HL-60 (cell line): ENCODE results near the gene DNAJC27.

Source experiments
- DNase-seq, 2 experiments: peaks; one replicate each; pipeline ENCODE4 v3.0.0-alpha.2; 2010 to 2020; ENCODE audit warnings: low read depth in 1 of 2, low spot score in 1 of 2
- H3K27ac ChIP-seq: fragments of 250-450 bp; sonication (Bioruptor Pico); replicated peaks from 2 replicates; pipeline ENCODE4 v1.5.1; 2020; ENCODE audit warnings: mild to moderate bottlenecking, moderate library complexity
- H3K27me3 ChIP-seq: fragments of 250-450 bp; sonication (Bioruptor Pico); 2 replicates; pipeline ENCODE4 v1.5.1; 2021; ENCODE audit warnings: mild to moderate bottlenecking, moderate library complexity; ENCODE audit not compliant: insufficient read depth, poor library complexity, severe bottlenecking
- H3K4me3 ChIP-seq: replicated peaks from 2 replicates; pipeline ENCODE4 v1.5.1; 2011; ENCODE audit warnings: mild to moderate bottlenecking, control low read depth, low read length; ENCODE audit not compliant: insufficient read depth
- GABPA ChIP-seq: IDR thresholded peaks from 2 replicates; pipeline ENCODE4 v1.6.1; 2012; ENCODE audit warnings: low read depth
- POLR2AphosphoS5 ChIP-seq: IDR thresholded peaks from 2 replicates; pipeline ENCODE4 v1.6.1; 2012; ENCODE audit warnings: low read depth
- SPI1 ChIP-seq: IDR thresholded peaks from 2 replicates; pipeline ENCODE4 v1.6.1; 2012; ENCODE audit warnings: low read depth, mild to moderate bottlenecking, borderline replicate concordance
- TF ChIP-seq, protein P1 (sequence below): IDR thresholded peaks from one replicate; pipeline ENCODE4 v1.5.1; 2011; ENCODE audit warnings: low read length, control low read depth, inconsistent platforms; ENCODE audit not compliant: insufficient read depth
- TF ChIP-seq, protein P2 (sequence below): IDR thresholded peaks from 2 replicates; pipeline ENCODE4 v1.6.1; 2012; ENCODE audit warnings: low read depth; ENCODE audit not compliant: insufficient replicate concordance

The DNAJC27 gene

DNA sequence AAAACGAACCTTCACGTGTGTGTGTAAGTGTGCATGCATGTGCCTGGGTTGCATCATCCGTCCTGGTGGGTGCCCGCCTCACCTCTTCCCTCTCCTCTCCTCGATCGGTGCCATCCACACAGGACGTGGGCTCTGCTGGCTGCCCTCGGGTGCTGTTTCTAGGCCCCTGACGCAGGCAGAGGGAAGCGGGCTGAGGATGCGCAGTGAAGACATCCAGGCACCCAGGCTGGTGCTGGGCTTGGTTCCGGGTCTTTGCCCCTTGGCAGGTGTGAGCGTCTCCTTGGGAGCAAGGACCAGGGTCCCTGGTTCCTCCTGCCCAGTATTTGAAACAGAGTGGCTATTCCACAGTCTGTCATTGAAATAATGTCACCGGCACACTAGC, 45.5 kb downstream of the DNAJC27 start:
- TF ChIP-seq SPI1: no peak
- no peak for TF ChIP-seq GABPA
- TF ChIP-seq, protein P1, sequence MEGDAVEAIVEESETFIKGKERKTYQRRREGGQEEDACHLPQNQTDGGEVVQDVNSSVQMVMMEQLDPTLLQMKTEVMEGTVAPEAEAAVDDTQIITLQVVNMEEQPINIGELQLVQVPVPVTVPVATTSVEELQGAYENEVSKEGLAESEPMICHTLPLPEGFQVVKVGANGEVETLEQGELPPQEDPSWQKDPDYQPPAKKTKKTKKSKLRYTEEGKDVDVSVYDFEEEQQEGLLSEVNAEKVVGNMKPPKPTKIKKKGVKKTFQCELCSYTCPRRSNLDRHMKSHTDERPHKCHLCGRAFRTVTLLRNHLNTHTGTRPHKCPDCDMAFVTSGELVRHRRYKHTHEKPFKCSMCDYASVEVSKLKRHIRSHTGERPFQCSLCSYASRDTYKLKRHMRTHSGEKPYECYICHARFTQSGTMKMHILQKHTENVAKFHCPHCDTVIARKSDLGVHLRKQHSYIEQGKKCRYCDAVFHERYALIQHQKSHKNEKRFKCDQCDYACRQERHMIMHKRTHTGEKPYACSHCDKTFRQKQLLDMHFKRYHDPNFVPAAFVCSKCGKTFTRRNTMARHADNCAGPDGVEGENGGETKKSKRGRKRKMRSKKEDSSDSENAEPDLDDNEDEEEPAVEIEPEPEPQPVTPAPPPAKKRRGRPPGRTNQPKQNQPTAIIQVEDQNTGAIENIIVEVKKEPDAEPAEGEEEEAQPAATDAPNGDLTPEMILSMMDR: no peak
- TF ChIP-seq POLR2AphosphoS5: no peak
- TF ChIP-seq, protein P2, sequence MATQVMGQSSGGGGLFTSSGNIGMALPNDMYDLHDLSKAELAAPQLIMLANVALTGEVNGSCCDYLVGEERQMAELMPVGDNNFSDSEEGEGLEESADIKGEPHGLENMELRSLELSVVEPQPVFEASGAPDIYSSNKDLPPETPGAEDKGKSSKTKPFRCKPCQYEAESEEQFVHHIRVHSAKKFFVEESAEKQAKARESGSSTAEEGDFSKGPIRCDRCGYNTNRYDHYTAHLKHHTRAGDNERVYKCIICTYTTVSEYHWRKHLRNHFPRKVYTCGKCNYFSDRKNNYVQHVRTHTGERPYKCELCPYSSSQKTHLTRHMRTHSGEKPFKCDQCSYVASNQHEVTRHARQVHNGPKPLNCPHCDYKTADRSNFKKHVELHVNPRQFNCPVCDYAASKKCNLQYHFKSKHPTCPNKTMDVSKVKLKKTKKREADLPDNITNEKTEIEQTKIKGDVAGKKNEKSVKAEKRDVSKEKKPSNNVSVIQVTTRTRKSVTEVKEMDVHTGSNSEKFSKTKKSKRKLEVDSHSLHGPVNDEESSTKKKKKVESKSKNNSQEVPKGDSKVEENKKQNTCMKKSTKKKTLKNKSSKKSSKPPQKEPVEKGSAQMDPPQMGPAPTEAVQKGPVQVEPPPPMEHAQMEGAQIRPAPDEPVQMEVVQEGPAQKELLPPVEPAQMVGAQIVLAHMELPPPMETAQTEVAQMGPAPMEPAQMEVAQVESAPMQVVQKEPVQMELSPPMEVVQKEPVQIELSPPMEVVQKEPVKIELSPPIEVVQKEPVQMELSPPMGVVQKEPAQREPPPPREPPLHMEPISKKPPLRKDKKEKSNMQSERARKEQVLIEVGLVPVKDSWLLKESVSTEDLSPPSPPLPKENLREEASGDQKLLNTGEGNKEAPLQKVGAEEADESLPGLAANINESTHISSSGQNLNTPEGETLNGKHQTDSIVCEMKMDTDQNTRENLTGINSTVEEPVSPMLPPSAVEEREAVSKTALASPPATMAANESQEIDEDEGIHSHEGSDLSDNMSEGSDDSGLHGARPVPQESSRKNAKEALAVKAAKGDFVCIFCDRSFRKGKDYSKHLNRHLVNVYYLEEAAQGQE: no peak
- Histone ChIP-seq H3K27me3 (peaks cover 4% of the 10 kb centered on the region), H3K4me3 (peak overlapping the region; percentile 19), H3K27ac (no peak overlapping the region)
- no peak for DNase-seq

DNA sequence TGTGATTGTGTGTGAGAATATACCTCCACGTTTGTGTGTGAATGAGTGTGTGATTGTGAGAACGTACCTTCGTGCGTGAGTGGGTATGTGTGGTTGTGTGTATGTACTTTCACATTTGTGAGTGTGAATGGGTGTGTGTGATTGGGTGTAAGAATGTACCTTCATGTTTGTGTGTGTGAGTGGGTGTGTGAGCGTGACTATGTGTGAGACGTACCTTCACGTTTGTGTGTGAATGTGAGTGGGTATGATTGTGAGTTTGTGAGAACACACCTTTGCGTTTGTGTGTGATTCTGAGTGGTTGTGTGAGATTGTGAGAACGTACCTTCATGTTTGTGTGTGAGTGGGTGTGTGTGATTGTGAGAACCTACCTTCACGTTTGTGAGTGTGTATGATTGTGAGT, 45.9 kb downstream of the DNAJC27 start:
- TF ChIP-seq, protein P2: no peak
- no peak overlapping the region for H3K27ac ChIP-seq

DNA sequence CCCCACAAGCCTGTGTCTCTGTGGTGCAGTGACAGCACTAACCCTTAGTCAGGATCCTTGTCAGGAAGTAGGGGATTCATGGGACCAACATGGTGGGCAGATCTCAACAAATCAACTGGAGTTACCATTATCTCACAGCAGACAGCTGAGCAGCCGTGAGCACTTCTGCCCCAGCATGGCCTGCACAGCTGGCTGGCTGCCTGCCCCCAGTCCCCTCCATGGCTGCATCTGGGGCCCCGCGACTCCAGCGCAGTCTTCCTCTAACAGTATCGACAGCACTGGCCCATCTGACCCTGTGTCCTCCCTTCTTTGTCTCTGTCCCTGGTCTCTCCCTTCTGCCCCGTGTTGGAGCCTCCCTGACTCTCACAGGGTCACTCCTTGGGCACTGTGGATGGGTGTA, 47.0 kb downstream of the DNAJC27 start:
- Histone ChIP-seq H3K27me3 (peaks cover 4% of the 10 kb centered on the region), H3K4me3 (no peak overlapping the region), H3K27ac (no peak overlapping the region)
- no peak for DNase-seq
- TF ChIP-seq, protein P1: no peak
- TF ChIP-seq, protein P2: no peak
- no peak for TF ChIP-seq GABPA
- no peak for TF ChIP-seq POLR2AphosphoS5
- TF ChIP-seq SPI1: no peak

More for the DNA sequence above, 45.9 kb downstream of the DNAJC27 start:
- Histone ChIP-seq H3K4me3 (no peak overlapping the region), H3K27me3 (peaks cover 4% of the 10 kb centered on the region)
- no peak for DNase-seq

DNA sequence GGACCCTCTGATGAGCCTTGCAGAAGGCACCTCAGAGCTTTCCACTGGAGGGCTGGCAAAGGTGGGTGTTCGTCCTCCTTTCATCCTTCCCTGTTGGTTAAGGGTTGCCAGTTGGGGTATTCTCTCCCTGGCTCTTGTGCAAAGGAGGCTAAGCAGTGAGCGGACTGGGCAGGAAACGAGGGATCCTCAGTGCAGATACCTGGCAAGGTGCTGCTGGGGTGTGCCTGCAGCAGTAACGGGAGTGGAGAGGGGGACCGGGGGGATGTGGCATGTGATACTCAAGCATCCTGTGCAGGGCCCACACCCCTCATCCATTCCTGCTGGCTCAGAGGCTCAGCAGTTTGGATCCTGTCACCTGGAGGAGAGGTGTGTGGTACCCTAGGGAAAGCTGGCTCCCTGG, 47.5 kb downstream of the DNAJC27 start:
- H3K27ac ChIP-seq: no peak overlapping the region
- TF ChIP-seq, protein P1: no peak
- TF ChIP-seq GABPA (no peak), POLR2AphosphoS5 (no peak), SPI1 (no peak)
- TF ChIP-seq, protein P2: no peak
- peaks cover 4% of the 10 kb centered on the region for H3K27me3 ChIP-seq
- H3K4me3 ChIP-seq: no peak overlapping the region
- no peak for DNase-seq
